ENCODE data around the gene TNRC6C. TPM values are rescaled to one million over a fixed set of nuclear protein-coding genes. Genes with fewer than 3 reads are reported as not detected.

The TNRC6C gene
- total and polyA plus RNA-seq, 2 of the 13 experiments (the other 11 are each of a cell fraction or from before 2014, with no cell fraction given), result 0.66 to 4.9 TPM

- TF ChIP-seq PHB2 (IDR thresholded peaks at IDR 0.05; ENCODE audit: partially characterized antibody) (no peak), RXRA (CRISPR knock-in tag; IDR thresholded peaks at IDR 0.05) (peak; percentile 81), ZNF292 (CRISPR knock-in tag; IDR thresholded peaks at IDR 0.05; ENCODE audit: borderline replicate concordance, low read depth) (peak; percentile 99), BRCA1 (CRISPR knock-in tag; IDR thresholded peaks at IDR 0.05) (peak; percentile 63; the same call in 1 of the 2 replicates), ZNF607 (CRISPR knock-in tag; IDR thresholded peaks at IDR 0.05; ENCODE audit: borderline replicate concordance) (no peak; the same call in 1 of the 2 replicates), ZNF350 (CRISPR knock-in tag; IDR thresholded peaks at IDR 0.05; ENCODE audit: borderline replicate concordance, low read depth) (no peak), RARA (CRISPR knock-in tag; IDR thresholded peaks at IDR 0.05) (peak; percentile 79), HHEX (CRISPR knock-in tag; IDR thresholded peaks at IDR 0.05) (no peak), TOPORS (CRISPR knock-in tag; IDR thresholded peaks at IDR 0.05) (peak; percentile 56; the same call in 1 of the 2 replicates), KMT2B (CRISPR knock-in tag; IDR thresholded peaks at IDR 0.05) (0 out of 2 replicates have a peak, but pooled peaks have one; percentile 27), ZNF18 (CRISPR knock-in tag; IDR thresholded peaks at IDR 0.05; ENCODE audit: insufficient replicate concordance) (peak; percentile 20), CEBPB (IDR thresholded peaks at IDR 0.05; ENCODE audit: borderline replicate concordance, low read depth, low read length) (no peak), PRDM15 (CRISPR knock-in tag; IDR thresholded peaks at IDR 0.05) (no peak), ZNF382 (CRISPR knock-in tag; IDR thresholded peaks at IDR 0.05; ENCODE audit: borderline replicate concordance) (no peak), FOXP1 (IDR thresholded peaks at IDR 0.05) (no peak), FOXP1 (CRISPR knock-in tag; IDR thresholded peaks at IDR 0.05) (no peak), ZBTB39 (CRISPR knock-in tag; IDR thresholded peaks at IDR 0.05) (no peak), ZNF790 (CRISPR knock-in tag; IDR thresholded peaks at IDR 0.05; ENCODE audit: borderline replicate concordance) (no peak), YY1 (IDR thresholded peaks at IDR 0.05; ENCODE audit: insufficient read depth, insufficient replicate concordance, low read depth, low read length) (no peak), MEIS2 (CRISPR knock-in tag; IDR thresholded peaks at IDR 0.05) (peak; percentile 84; the same call in 1 of the 2 replicates), ZNF253 (CRISPR knock-in tag; IDR thresholded peaks at IDR 0.05; ENCODE audit: borderline replicate concordance) (no peak), FIP1L1 (IDR thresholded peaks at IDR 0.05; ENCODE audit: borderline replicate concordance, insufficient read depth, low read depth, low read length) (no peak)
These were observed 186.5 kb downstream of the TNRC6C start (continued) for GRCh38 chr17:78144736-78145641.
